ENCODE results near the gene VAMP8. TPM values are rescaled to one million over a fixed set of nuclear protein-coding genes. Genes with fewer than 3 reads are reported as not detected.
"Not testable (repeated sequence)": the region's sequence is repeated elsewhere in the genome, so short reads cannot be mapped to it uniquely, and the experiment has no call there.

VAMP8 gene
- total RNA-seq, 2 experiments from 2014 or later, result 99.6 to 124 TPM

- DNase-seq (no peak), ATAC-seq (no peak)
- H3K27me3 Mint-ChIP-seq, result peaks cover 2% of the 10 kb centered on the region
- peaks cover 37% of the 10 kb centered on the region for H3K4me1 Mint-ChIP-seq
- H3K4me3 Mint-ChIP-seq, result no peak overlapping the region
- peaks cover 8% of the 10 kb centered on the region for H3K36me3 Mint-ChIP-seq
- CTCF ChIA-PET, result interaction anchor here (1.0 to 1.3 kb wide), 2 partner anchors 23 to 39 kb away, joined by 3 to 4 read pairs; partner anchors contain the start of gene GGCX
- H3K27ac Mint-ChIP-seq, result no peak overlapping the region
- H3K9me3 Mint-ChIP-seq (ENCODE audit: low read depth), result no peaks in the 10 kb centered on the region
Observed at GRCh38 chr2:85599468-85600234, 22.3 kb downstream of the VAMP8 start.

DNA sequence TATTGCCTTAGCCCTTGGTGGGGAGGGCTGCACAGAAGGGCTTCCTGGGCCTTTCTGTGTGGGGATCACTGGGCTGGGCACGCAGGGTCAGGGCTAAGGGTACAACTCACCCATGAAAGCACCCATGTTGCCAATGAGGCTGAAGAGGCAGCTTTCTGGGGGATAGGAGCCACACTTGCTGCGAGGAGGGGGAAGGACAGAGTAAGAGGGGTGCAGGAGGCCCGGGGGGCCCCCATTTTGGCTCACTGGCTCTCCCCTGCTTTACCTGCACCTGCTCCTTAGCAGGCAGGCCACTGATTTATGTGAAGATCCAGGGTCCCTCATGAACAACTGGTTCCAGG, 22.8 kb downstream of the VAMP8 start:
- no peaks in the 10 kb centered on the region for H3K9me3 Mint-ChIP-seq (ENCODE audit: low read depth)
- DNase-seq (no peak), ATAC-seq (no peak)
- CTCF ChIA-PET, result interaction anchor here (1.0 kb wide), 1 partner anchor 23 kb away, joined by 3 read pairs; no protein-coding TSS in a partner anchor
- H3K4me3 Mint-ChIP-seq, result no peak overlapping the region
- peaks cover 8% of the 10 kb centered on the region for H3K36me3 Mint-ChIP-seq
- peaks cover 34% of the 10 kb centered on the region for H3K4me1 Mint-ChIP-seq
- H3K27me3 Mint-ChIP-seq, result peaks cover 2% of the 10 kb centered on the region
- H3K27ac Mint-ChIP-seq, result no peak overlapping the region

- CTCF ChIA-PET, result interaction anchor here (0.9 to 1.0 kb wide), 2 partner anchors 11 to 24 kb away, joined by 3 to 4 read pairs; partner anchors contain the start of gene C2orf68
- H3K27me3 Mint-ChIP-seq, result peaks cover 2% of the 10 kb centered on the region
- H3K4me1 Mint-ChIP-seq, result peaks cover 32% of the 10 kb centered on the region
- H3K4me3 Mint-ChIP-seq, result peak overlapping the region; percentile 68
- ATAC-seq (no peak), DNase-seq (no peak)
- H3K9me3 Mint-ChIP-seq (ENCODE audit: low read depth), result no peaks in the 10 kb centered on the region
- H3K27ac Mint-ChIP-seq, result no peak overlapping the region
- H3K36me3 Mint-ChIP-seq, result peaks cover 8% of the 10 kb centered on the region
Observed at GRCh38 chr2:85600951-85601770, 23.8 kb downstream of the VAMP8 start.

DNA sequence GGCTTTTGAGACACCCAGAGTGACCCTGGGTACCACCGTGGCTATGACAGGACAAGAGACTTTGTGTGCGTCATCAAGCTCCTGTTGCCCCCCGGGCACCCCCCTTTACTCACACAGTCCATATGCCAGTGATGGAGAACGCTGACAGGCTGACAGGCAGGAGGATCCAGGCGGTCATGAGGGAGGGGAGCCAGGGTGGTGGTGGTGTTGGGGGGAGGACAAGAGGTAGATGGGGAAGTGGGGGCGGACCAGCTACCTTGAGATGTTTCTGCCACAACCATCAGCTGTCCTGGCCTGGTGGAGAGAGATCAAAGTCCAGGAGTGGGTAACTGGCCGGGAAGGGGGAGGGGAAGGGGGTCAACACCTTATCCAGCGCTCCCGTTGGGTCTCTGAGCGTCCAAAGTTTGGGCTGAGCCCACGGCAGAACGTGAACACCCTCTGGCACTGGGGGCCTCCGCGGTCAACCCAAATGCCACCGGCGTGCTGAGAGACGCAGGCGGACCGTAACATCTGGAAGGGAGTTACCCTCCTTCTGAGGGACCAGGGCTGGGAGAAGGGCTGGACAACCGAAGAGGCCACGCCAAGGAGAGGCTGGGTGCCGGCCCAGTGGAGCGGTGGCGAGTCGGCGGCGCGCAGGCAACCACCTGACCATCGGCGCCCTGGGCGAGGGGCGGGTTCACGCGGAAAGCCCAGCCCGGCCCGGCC, 24.5 kb downstream of the VAMP8 start:
- H3K4me3 Mint-ChIP-seq, result peak overlapping the region; percentile 68
- no peaks in the 10 kb centered on the region for H3K9me3 Mint-ChIP-seq (ENCODE audit: low read depth)
- no peak overlapping the region for H3K27ac Mint-ChIP-seq
- peaks cover 5% of the 10 kb centered on the region for H3K36me3 Mint-ChIP-seq
- peak; percentile 16 for ATAC-seq
- peaks cover 2% of the 10 kb centered on the region for H3K27me3 Mint-ChIP-seq
- peaks cover 25% of the 10 kb centered on the region for H3K4me1 Mint-ChIP-seq
- no peak for DNase-seq
- CTCF ChIA-PET, result interaction anchor here (0.9 kb wide), 1 partner anchor 10 kb away, joined by 4 read pairs; the partner anchor contains the start of gene C2orf68

- no peaks in the 10 kb centered on the region for H3K9me3 Mint-ChIP-seq (ENCODE audit: low read depth)
- H3K4me1 Mint-ChIP-seq, result peaks cover 20% of the 10 kb centered on the region
- peak; percentile 88 for DNase-seq
- no peak within 1 kb of the TSS for H3K27ac Mint-ChIP-seq
- H3K27me3 Mint-ChIP-seq, result peaks cover 2% of the 10 kb centered on the region
- H3K4me3 Mint-ChIP-seq, result peak within 1 kb of the TSS; percentile 77
- CTCF ChIA-PET, result interaction anchor here (1.5 kb wide), 1 partner anchor 8 kb away, joined by 3 read pairs; no protein-coding TSS in a partner anchor
- H3K36me3 Mint-ChIP-seq, result peaks cover 6% of the 10 kb centered on the region
- peak; percentile 97 for ATAC-seq
Observed at GRCh38 chr2:85602476-85603234, 25.3 kb downstream of the VAMP8 start, which contains the start of gene TMEM150A. TMEM150A (minus strand) TSS chr2:85602698; CDS start chr2:85601948, 750 bp downstream.

DNA sequence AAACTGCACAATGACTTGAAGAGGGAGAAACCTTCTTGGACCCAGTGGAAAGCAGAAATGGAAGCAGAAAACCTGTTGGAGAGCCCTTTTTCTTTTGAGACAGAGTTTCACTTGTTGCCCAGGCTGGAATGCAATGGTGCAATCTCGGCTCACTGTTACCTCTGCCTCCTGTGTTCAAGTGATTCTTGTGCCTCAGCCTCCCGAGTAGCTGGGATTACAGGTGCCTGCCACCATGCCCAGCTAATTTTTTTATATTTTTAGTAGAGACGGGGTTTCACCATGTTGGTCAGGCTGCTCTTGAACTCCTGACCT, 26.7 kb downstream of the VAMP8 start:
- DNase-seq; H3K4me3 Mint-ChIP-seq; H3K27me3 Mint-ChIP-seq; ATAC-seq; H3K27ac Mint-ChIP-seq; H3K9me3 Mint-ChIP-seq (ENCODE audit: low read depth): not testable (repeated sequence)
- Mint-ChIP-seq H3K4me1 (peaks cover 19% of the 10 kb centered on the region), H3K36me3 (peaks cover 13% of the 10 kb centered on the region)
- CTCF ChIA-PET, result interaction anchor here (1.3 to 2.6 kb wide), 3 partner anchors 8 to 33 kb away, joined by 3 to 13 read pairs (median 3); partner anchors contain the start of gene RNF181

GRCh38 chr2:85604568-85605339, 27.4 kb downstream of the VAMP8 start:
- no peak for ATAC-seq

DNA sequence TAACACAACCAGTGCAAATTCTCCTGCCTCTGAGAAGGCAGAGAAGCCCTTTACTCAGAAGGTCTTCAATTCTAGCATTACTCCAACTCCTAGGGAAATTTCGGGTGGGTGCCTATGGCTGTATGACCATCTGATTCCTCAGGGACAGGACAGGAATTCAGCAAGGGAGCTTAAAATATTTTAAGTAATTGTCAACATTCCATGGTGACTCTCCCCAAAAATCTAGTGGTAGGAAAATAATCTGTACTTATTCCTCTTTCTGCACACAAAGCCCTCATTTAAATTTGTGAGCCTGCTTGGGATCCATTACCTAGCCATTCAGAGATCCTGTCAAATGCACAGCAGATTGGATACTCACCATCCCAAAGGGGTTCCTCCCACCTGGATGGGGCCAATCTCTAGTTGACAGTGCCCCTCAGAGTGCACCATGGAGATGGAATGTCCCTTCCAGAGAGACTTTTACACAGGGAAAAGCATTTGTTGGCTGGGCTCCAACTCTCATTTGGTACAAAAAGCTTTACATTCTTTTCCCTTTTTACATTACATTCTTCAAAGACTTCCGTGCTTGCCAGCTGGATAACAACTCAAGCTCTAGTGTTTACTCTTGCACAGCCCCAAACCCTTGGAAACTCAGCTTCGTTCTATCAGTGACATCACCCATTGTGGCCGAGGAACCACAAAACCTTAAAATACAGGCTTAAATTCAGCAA, 28.2 kb downstream of the VAMP8 start:
- DNase-seq (no peak), ATAC-seq (no peak)
- CTCF ChIA-PET, result interaction anchor here (1.0 to 2.6 kb wide), 3 partner anchors 9 to 32 kb away, joined by 3 to 13 read pairs (median 7); partner anchors contain the start of gene RNF181
- Mint-ChIP-seq H3K4me1 (peaks cover 22% of the 10 kb centered on the region), H3K27ac (no peak overlapping the region), H3K36me3 (peaks cover 19% of the 10 kb centered on the region), H3K9me3 (ENCODE audit: low read depth) (no peaks in the 10 kb centered on the region), H3K4me3 (no peak overlapping the region), H3K27me3 (peaks cover 2% of the 10 kb centered on the region)

More at GRCh38 chr2:85604568-85605339, 27.4 kb downstream of the VAMP8 start:
- Mint-ChIP-seq H3K27ac (no peak overlapping the region), H3K9me3 (ENCODE audit: low read depth) (no peaks in the 10 kb centered on the region), H3K36me3 (peaks cover 15% of the 10 kb centered on the region), H3K27me3 (peaks cover 2% of the 10 kb centered on the region), H3K4me3 (no peak overlapping the region), H3K4me1 (peaks cover 16% of the 10 kb centered on the region)
- CTCF ChIA-PET, result interaction anchor here (0.7 to 2.6 kb wide), 4 partner anchors 9 to 33 kb away, joined by 3 to 13 read pairs (median 3); partner anchors contain the start of gene RNF181
- DNase-seq, result no peak

GRCh38 chr2:85606116-85606455, 28.7 kb downstream of the VAMP8 start:
- H3K4me3 Mint-ChIP-seq, result no peak overlapping the region
- no peak overlapping the region for H3K27ac Mint-ChIP-seq
- ATAC-seq (no peak), DNase-seq (no peak)
- H3K9me3 Mint-ChIP-seq (ENCODE audit: low read depth), result no peaks in the 10 kb centered on the region
- H3K4me1 Mint-ChIP-seq, result peaks cover 22% of the 10 kb centered on the region
- peaks cover 2% of the 10 kb centered on the region for H3K27me3 Mint-ChIP-seq
- CTCF ChIA-PET, result interaction anchor here (1.6 to 2.6 kb wide), 2 partner anchors 10 to 31 kb away, joined by 7 to 13 read pairs; partner anchors contain the start of gene RNF181
- H3K36me3 Mint-ChIP-seq, result peaks cover 19% of the 10 kb centered on the region

DNA sequence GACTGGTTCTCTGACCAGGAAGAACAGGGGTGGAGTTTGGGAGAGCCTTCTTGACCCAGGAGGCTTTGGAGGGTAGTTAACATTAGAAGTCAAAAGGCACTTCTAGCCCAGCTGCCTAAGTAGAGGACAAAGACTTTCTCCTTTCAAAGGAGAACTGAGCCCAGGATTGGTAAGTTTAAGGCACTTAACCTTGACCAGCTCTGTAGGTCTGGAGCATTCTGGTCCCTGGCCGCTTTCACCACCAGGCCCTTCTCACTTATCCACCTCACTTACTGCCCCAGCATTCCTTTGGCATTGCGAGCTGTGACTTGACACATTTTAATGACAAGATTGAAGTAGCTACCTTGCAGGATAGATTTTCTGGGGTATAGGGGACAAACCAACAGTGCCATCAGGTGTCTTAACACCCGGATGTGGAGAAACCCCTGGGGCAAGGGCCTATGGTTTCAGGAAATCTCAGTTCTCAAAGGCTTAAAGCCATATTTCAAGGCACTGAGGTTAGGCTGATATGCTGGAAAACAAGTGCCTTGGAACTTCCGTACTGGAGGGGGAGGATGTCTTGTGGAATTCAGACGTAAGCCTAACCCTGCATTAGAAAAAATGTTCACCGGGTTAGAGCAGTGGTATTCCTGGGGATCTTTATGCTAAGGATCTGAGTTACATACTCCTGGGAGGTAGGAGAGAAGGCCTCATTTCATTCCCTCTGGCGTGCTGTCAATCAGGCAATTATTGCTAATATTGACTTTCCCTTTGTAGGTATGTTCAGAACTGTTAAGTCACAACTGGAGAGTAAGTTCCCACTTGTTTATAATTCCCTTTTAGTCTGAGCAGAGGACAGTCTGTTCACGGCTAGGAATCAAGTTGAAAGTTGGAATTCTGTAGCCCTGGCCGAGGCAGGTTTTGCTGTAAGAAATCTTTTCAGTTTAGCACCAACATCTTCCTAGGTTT, 30.2 kb downstream of the VAMP8 start:
- CTCF ChIA-PET, result no interaction called here
- no peak overlapping the region for H3K4me3 Mint-ChIP-seq

More for the DNA sequence above, 30.2 kb downstream of the VAMP8 start:
- H3K4me1 Mint-ChIP-seq, result peaks cover 25% of the 10 kb centered on the region
- DNase-seq (no peak), ATAC-seq (no peak)
- H3K27me3 Mint-ChIP-seq, result peaks cover 2% of the 10 kb centered on the region
- H3K36me3 Mint-ChIP-seq, result peaks cover 19% of the 10 kb centered on the region
- no peak overlapping the region for H3K27ac Mint-ChIP-seq
- no peaks in the 10 kb centered on the region for H3K9me3 Mint-ChIP-seq (ENCODE audit: low read depth)

Measured in activated CD8-positive, alpha-beta memory T cell treated with anti-CD3 and anti-CD28 coated beads, Interleukin-2, amount 10 ng/mL, durations not matched to agents 7 days and 5 days (primary cell).